GM12878 (cell line): ENCODE results near the gene HBZ. TPM values are rescaled to one million over a fixed set of nuclear protein-coding genes. Genes with fewer than 3 reads are reported as not detected.

Source experiments
- ATAC-seq: fragments of 200-7000 bp; cut with Tn5 transposase; 3 replicates; pipeline ENCODE4 v1.9.1; 2020; ENCODE audit warnings: mild to moderate bottlenecking, moderate library complexity
- BruUV-seq: library from RNA; stranded (reverse); fragments of 400-500 nt; replicated peaks from 2 replicates; lab custom pipeline; 2021; lab: Mats Ljungman, UMichigan
- CTCF ChIA-PET: fragments of 300-600 bp; sonication (Branson Sonifier 250); formaldehyde crosslinking; extraction: SDS; loops from one replicate; lab custom pipeline; 2021; ENCODE audit warnings: inconsistent platforms; lab: Yijun Ruan, JAX
- POLR2A ChIA-PET: fragments of 350-600 bp; formaldehyde crosslinking; extraction: SDS; loops from one replicate; lab custom pipeline; 2021; ENCODE audit warnings: inconsistent platforms; lab: Charles Lee
- RAD21 ChIA-PET: fragments of 300-600 bp; sonication (Branson Sonifier 250); formaldehyde crosslinking; loops from one replicate; lab custom pipeline; 2023; ENCODE audit warnings: antibody characterized with exemption; ENCODE audit not compliant: unreplicated experiment; lab: Charles Lee
- SMC1A ChIA-PET: fragments of 300-600 bp; sonication (Branson Sonifier 250); formaldehyde crosslinking; loops from one replicate; lab custom pipeline; 2023; ENCODE audit not compliant: unreplicated experiment, uncharacterized antibody; lab: Charles Lee
- DNase-seq: peaks from one replicate; pipeline ENCODE4 v3.0.0-alpha.2; 2011; ENCODE audit warnings: low read depth, low spot score
- FAIRE-seq: peaks from 3 replicates; lab custom pipeline; 2011; peaks lifted over from hg19 to GRCh38; lab: Jason Lieb, UNC
- H2AFZ ChIP-seq: 2 replicates; pipeline ENCODE4 v1.6.0; 2011; ENCODE audit warnings: low read depth, low read length, control low read depth; ENCODE audit not compliant: control insufficient read depth
- H3K27ac ChIP-seq: 2 replicates; pipeline ENCODE4 v1.5.1; 2011; ENCODE audit warnings: control low read depth; ENCODE audit not compliant: control insufficient read depth, insufficient read depth
- H3K27me3 ChIP-seq, 2 experiments: replicated peaks in 1 of 2; 2 replicates each; pipeline versions ENCODE4 v1.6.0 to v1.6.1; 2011; ENCODE audit warnings: low read length in 1 of 2; ENCODE audit not compliant: control insufficient read depth in 2 of 2, insufficient read depth in 2 of 2
- H3K36me3 ChIP-seq, 2 experiments: 2 replicates each; pipeline ENCODE4 v1.5.1; 2011; ENCODE audit warnings: low read length in 1 of 2; ENCODE audit not compliant: control insufficient read depth in 2 of 2, insufficient read depth in 2 of 2
- H3K4me1 ChIP-seq: 2 replicates; pipeline ENCODE4 v1.6.1; 2011; ENCODE audit warnings: mild to moderate bottlenecking, low read length, moderate library complexity, mixed read lengths; ENCODE audit not compliant: control insufficient read depth, insufficient read depth
- H3K4me2 ChIP-seq: 2 replicates; pipeline ENCODE4 v1.6.0; 2011; ENCODE audit warnings: control low read depth; ENCODE audit not compliant: control insufficient read depth, insufficient read depth
- H3K4me3 ChIP-seq: fragments of 200-600 bp; sonication (generic); 2 replicates; pipeline ENCODE4 v1.5.1; 2016
- H3K79me2 ChIP-seq: 2 replicates; pipeline ENCODE4 v1.6.0; 2011; ENCODE audit warnings: low read length; ENCODE audit not compliant: control insufficient read depth, insufficient read depth
- H3K9ac ChIP-seq: 2 replicates; pipeline ENCODE4 v1.8.0; 2011; ENCODE audit warnings: low read length, control low read depth, mixed read lengths; ENCODE audit not compliant: control insufficient read depth, insufficient read depth
- H3K9me3 ChIP-seq: replicated peaks from 3 replicates; pipeline ENCODE4 v1.5.1; 2011; ENCODE audit warnings: mild to moderate bottlenecking, low read length; ENCODE audit not compliant: control insufficient read depth, insufficient read depth
- H4K20me1 ChIP-seq: 2 replicates; pipeline ENCODE4 v1.6.0; 2011; ENCODE audit not compliant: control insufficient read depth, insufficient read depth
- ASH2L ChIP-seq: fragments of 300-600, 200-600 bp; sonication (generic); IDR thresholded peaks from 2 replicates; pipeline ENCODE4 v1.6.1; 2017; ENCODE audit warnings: low read depth, mild to moderate bottlenecking, borderline replicate concordance
- ATF7 ChIP-seq: fragments of 450-650 bp; IDR thresholded peaks from 2 replicates; pipeline ENCODE4 v1.6.1; 2016; ENCODE audit warnings: low read depth, mild to moderate bottlenecking
- MTA2 ChIP-seq: fragments of 450-650 bp; IDR thresholded peaks from 2 replicates; pipeline ENCODE4 v1.6.1; 2016; ENCODE audit warnings: low read depth, mild to moderate bottlenecking, moderate library complexity
- RAD21 ChIP-seq: IDR thresholded peaks from 2 replicates; pipeline ENCODE4 v1.6.1; 2011; ENCODE audit warnings: mild to moderate bottlenecking, low read depth, low read length, moderate library complexity; ENCODE audit not compliant: insufficient read depth
- RFX5 ChIP-seq: IDR thresholded peaks from 2 replicates; pipeline ENCODE4 v1.6.1; 2011; ENCODE audit warnings: low read depth, low read length, improper control_type of control experiment
- SUZ12 ChIP-seq: fragments of 200-600 bp; sonication (generic); IDR thresholded peaks from one replicate; pipeline ENCODE4 v1.6.1; 2018; ENCODE audit warnings: antibody characterized with exemption, mild to moderate bottlenecking; ENCODE audit not compliant: unreplicated experiment
- ZBTB11 ChIP-seq: fragments of 450-650 bp; formaldehyde crosslinking; IDR thresholded peaks from 2 replicates; pipeline ENCODE4 v1.5.0; 2022; ENCODE audit warnings: mild to moderate bottlenecking, missing genetic modification characterization
- ZNF592 ChIP-seq: fragments of 450-650 bp; IDR thresholded peaks from 2 replicates; pipeline ENCODE4 v1.6.1; 2017; ENCODE audit warnings: mild to moderate bottlenecking, moderate library complexity
- WGBS: methylation state at CpG from one replicate; pipeline ENCODE4 v1.1.6; 2016; ENCODE audit warnings: low lambda C conversion rate; ENCODE audit not compliant: insufficient replicate concordance, insufficient coverage; ENCODE audit errors: missing lambda C conversion rate; 5-methylcytosine and 5-hydroxymethylcytosine counted together
- in situ Hi-C: fragments of 300-500 bp; cut with MboI; formaldehyde crosslinking; loops from 9 replicates; pipeline ENCODE4 v1.14.3; 2018; ENCODE audit warnings: mixed read lengths
- intact Hi-C: fragments of 100-400 bp; cut with micrococcal nuclease; formaldehyde crosslinking; loops from one replicate; pipeline ENCODE4 v1.14.2; 2022; ENCODE audit not compliant: unreplicated experiment
- polyA plus RNA-seq, 11 experiments: library from polyadenylated mRNA; depleted of rRNA in 4 of 11; unstranded in 6 of 11; stranded (reverse) in 5 of 11; fragments of >200 nt; fragmentation: Nextera tagmentation in 4 of 11; fragmentation: Illumina TruSeq in 1 of 11; extraction: Ambion mirVana in 4 of 11; extraction: Trizol in 1 of 11; gene quantifications; 1 replicate in 1 of 11; 2 replicates in 10 of 11; pipeline versions ENCODE4 v1.2.1 to v1.2.3, GENCODE V29; 2011 to 2016; ENCODE audit warnings: inconsistent platforms in 2 of 11, missing spikeins in 2 of 11, low read depth in 1 of 11
- total RNA-seq, 4 experiments: library from RNA; depleted of rRNA in 3 of 4; stranded (reverse); fragments of >200 nt in 3 of 4; fragmentation: Illumina TruSeq in 1 of 4; extraction: Trizol in 1 of 4; gene quantifications; 2 replicates each; pipeline versions ENCODE4 v1.2.1 to v1.2.3, GENCODE V29; 2013 to 2021

Gene HBZ
- total and polyA plus RNA-seq, 10 of the 15 experiments (the other 5 are each of a cell fraction or from before 2014, with no cell fraction given) = 0.49 TPM; not detected in 9

- TF ChIP-seq MTA2 = no peak
- TF ChIP-seq, all 136 proteins: peak for 0
Observed at GRCh38 chr16:179211-180092, 27.0 kb downstream of the HBZ start (continued).

- FAIRE-seq (no peak), ATAC-seq (peak; percentile 8; the same call in 1 of the 3 replicates), DNase-seq (no peak)
- Histone ChIP-seq H3K36me3 (0 out of 4 replicates have a peak, but pooled peaks cover 0 to 2% of the 10 kb centered on the region in 2 experiments), H3K27me3 (peaks cover 4 to 5% of the 10 kb centered on the region in 2 experiments), H3K4me3 (no peak within 1 kb of the TSS), H3K4me2 (peak within 1 kb of the TSS; percentile 79), H4K20me1 (no peaks in the 10 kb centered on the region), H3K4me1 (peaks cover 8% of the 10 kb centered on the region; the same call in 1 of the 2 replicates), H3K9ac (no peak within 1 kb of the TSS), H3K79me2 (no peaks in the 10 kb centered on the region), H3K9me3 (no peaks in the 10 kb centered on the region), H2AFZ (peak within 1 kb of the TSS; percentile 79), H3K27ac (no peak within 1 kb of the TSS)
- ChIA-PET POLR2A (interaction anchor here (0.5 kb wide), 1 partner anchor 54 kb away, joined by 3 read pairs; no protein-coding TSS in a partner anchor), SMC1A (no interaction called here), CTCF (interaction anchor here (0.9 to 3.8 kb wide), 4 partner anchors 60 to 182 kb away, joined by 3 to 20 read pairs (median 4); no protein-coding TSS in a partner anchor), RAD21 (interaction anchor here (0.6 kb wide), 1 partner anchor 73 kb away, joined by 3 read pairs; no protein-coding TSS in a partner anchor)
- intact Hi-C loops (loop anchor here (2.0 kb wide), 2 partner anchors 63 to 73 kb away; no protein-coding TSS in a partner anchor), in situ Hi-C loops (loop anchor here (5.0 kb wide), 1 partner anchor 73 kb away; no protein-coding TSS in a partner anchor)
- WGBS = 45% methylated on average over 22 of the region's 59 CpGs
- no TSS peak for BruUV-seq
- no peak for TF ChIP-seq SUZ12
- TF ChIP-seq ZBTB11 (CRISPR knock-in tag) = no peak
- no peak for TF ChIP-seq ATF7
- TF ChIP-seq ZNF592 = no peak
- TF ChIP-seq RAD21 = peak; percentile 19; the same call in 1 of the 2 replicates
- no peak for TF ChIP-seq ASH2L
- TF ChIP-seq RFX5 = no peak
Observed at GRCh38 chr16:180101-180675, 27.7 kb downstream of the HBZ start, which contains the start of gene HBQ1. Gene HBQ1, plus strand, starts transcription at chr16:180459. Its CDS starts 28 bp downstream, at chr16:180487.
